BJ (cell line): ENCODE data around the gene HOXC11. TPM values are rescaled to one million over a fixed set of nuclear protein-coding genes. Genes with fewer than 3 reads are reported as not detected.

Experiments used
- CTCF ChIA-PET: fragments of 350-600 bp; formaldehyde crosslinking; extraction: SDS; loops from one replicate; lab custom pipeline; 2021; ENCODE audit warnings: antibody characterized with exemption, inconsistent platforms; lab: Yijun Ruan, JAX
- POLR2A ChIA-PET: fragments of 300-600 bp; sonication (Branson Sonifier 250); formaldehyde crosslinking; extraction: SDS; loops from one replicate; lab custom pipeline; 2021; ENCODE audit warnings: antibody characterized with exemption; lab: Charles Lee
- DNase-seq: peaks from one replicate; pipeline ENCODE4 v3.0.0-alpha.2; 2011; ENCODE audit warnings: low read depth
- H3K27me3 ChIP-seq: 2 replicates; pipeline ENCODE4 v1.6.0; 2011; ENCODE audit warnings: low read length; ENCODE audit not compliant: control insufficient read depth, insufficient read depth
- H3K36me3 ChIP-seq: 2 replicates; pipeline ENCODE4 v1.5.1; 2011; ENCODE audit warnings: low read length; ENCODE audit not compliant: control insufficient read depth, insufficient read depth
- H3K4me3 ChIP-seq: 2 replicates; pipeline ENCODE4 v1.5.1; 2011; ENCODE audit warnings: low read depth, mild to moderate bottlenecking, control low read depth, low read length
- polyA plus RNA-seq: library from polyadenylated mRNA; depleted of rRNA; stranded (reverse); fragments of >200 nt; gene quantifications from 2 replicates; pipeline ENCODE4 v1.2.3, GENCODE V29; 2011
- TF ChIP-seq, protein P1 (sequence below): IDR thresholded peaks from 2 replicates; pipeline ENCODE4 v1.5.1; 2011; ENCODE audit warnings: low read depth, mild to moderate bottlenecking, control low read depth, inconsistent platforms, low read length, moderate library complexity; ENCODE audit not compliant: insufficient read depth

HOXC11 gene
- polyA plus RNA-seq, 1 experiment = 4.9 TPM

DNA sequence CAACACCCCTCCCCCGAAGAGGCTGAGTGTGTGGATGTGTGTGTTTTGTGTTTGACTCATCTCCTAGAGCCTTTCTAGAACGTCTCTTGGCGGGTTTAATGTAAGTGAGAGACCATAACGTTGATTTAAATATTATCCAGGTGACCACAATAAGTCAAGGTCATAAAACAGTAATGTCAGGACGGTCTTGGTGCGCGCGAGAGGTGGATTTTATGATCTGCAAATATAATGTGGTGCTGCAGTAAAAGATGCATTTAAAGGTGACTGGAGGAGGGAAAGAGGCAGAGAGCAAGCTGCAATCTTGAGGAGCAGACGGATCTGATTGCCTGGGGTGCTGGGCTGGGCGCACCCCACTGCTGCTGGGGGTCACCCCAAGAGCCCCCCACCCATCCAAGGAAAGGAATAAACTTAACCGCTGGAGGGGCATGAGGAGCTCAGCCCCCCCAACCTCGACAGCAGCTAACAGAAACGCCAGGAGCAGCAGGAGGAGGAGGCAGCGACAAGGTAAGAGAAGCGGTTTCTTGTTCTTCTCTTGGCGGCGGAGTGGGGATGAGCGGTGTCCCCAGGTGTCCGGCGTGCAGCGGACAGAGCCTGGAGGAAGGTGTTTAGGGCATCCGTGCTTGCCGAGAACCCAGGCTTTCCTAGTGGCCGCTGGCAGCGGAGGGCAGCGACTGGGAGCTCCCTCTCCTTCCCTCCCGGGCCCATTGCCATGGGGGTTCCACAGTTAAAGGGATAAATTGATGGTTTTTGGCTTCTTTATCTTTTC lies 17.6 kb downstream of the HOXC11 start:
- no peaks in the 10 kb centered on the region; the same call in 1 of the 2 replicates for H3K36me3 ChIP-seq
- TF ChIP-seq, protein P1, sequence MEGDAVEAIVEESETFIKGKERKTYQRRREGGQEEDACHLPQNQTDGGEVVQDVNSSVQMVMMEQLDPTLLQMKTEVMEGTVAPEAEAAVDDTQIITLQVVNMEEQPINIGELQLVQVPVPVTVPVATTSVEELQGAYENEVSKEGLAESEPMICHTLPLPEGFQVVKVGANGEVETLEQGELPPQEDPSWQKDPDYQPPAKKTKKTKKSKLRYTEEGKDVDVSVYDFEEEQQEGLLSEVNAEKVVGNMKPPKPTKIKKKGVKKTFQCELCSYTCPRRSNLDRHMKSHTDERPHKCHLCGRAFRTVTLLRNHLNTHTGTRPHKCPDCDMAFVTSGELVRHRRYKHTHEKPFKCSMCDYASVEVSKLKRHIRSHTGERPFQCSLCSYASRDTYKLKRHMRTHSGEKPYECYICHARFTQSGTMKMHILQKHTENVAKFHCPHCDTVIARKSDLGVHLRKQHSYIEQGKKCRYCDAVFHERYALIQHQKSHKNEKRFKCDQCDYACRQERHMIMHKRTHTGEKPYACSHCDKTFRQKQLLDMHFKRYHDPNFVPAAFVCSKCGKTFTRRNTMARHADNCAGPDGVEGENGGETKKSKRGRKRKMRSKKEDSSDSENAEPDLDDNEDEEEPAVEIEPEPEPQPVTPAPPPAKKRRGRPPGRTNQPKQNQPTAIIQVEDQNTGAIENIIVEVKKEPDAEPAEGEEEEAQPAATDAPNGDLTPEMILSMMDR = no peak
- CTCF ChIA-PET = interaction anchor here (1.2 to 4.3 kb wide), 4 partner anchors 10 to 224 kb away, joined by 5 to 31 read pairs (median 12); partner anchors contain the start of gene HOXC9
- peaks cover 11% of the 10 kb centered on the region for H3K27me3 ChIP-seq
- no peak overlapping the region for H3K4me3 ChIP-seq
- POLR2A ChIA-PET = no interaction called here
- DNase-seq = no peak

- TF ChIP-seq, protein P1 = no peak
- POLR2A ChIA-PET = no interaction called here
- Histone ChIP-seq H3K4me3 (no peak overlapping the region), H3K27me3 (peaks cover 11% of the 10 kb centered on the region), H3K36me3 (no peaks in the 10 kb centered on the region; the same call in 1 of the 2 replicates)
- no peak for DNase-seq
- CTCF ChIA-PET = interaction anchor here (0.8 to 4.3 kb wide), 8 partner anchors 9 to 244 kb away, joined by 3 to 31 read pairs (median 6); partner anchors contain the start of genes HOXC8 and HOXC9
Observed at GRCh38 chr12:53991077-53991460, 18.1 kb downstream of the HOXC11 start.

- POLR2A ChIA-PET = no interaction called here
- H3K27me3 ChIP-seq = peaks cover 11% of the 10 kb centered on the region
- no peak overlapping the region for H3K4me3 ChIP-seq
Observed at GRCh38 chr12:53992377-53992889, 19.5 kb downstream of the HOXC11 start.

GRCh38 chr12:53993162-53994008 lies 20.5 kb downstream of the HOXC11 start:
- TF ChIP-seq, protein P1 = no peak
- ChIA-PET POLR2A (no interaction called here), CTCF (interaction anchor here (0.5 to 4.3 kb wide), 6 partner anchors 9 to 250 kb away, joined by 3 to 31 read pairs (median 4); no protein-coding TSS in a partner anchor)
- peaks cover 11% of the 10 kb centered on the region for H3K27me3 ChIP-seq
- no peak for DNase-seq
- H3K36me3 ChIP-seq = no peaks in the 10 kb centered on the region; the same call in 1 of the 2 replicates
- no peak overlapping the region for H3K4me3 ChIP-seq

More at GRCh38 chr12:53992377-53992889, 19.5 kb downstream of the HOXC11 start:
- no peak for DNase-seq
- H3K36me3 ChIP-seq = no peaks in the 10 kb centered on the region; the same call in 1 of the 2 replicates
- CTCF ChIA-PET = interaction anchor here (0.8 to 4.3 kb wide), 8 partner anchors 8 to 246 kb away, joined by 3 to 31 read pairs (median 6); partner anchors contain the start of gene HOXC9
- TF ChIP-seq, protein P1 = no peak
